NCI-H2196 treated with DMSO at 0.1 percent for 48 hours (cell line): ENCODE results near the gene EXOC6.
"Not testable (repeated sequence)": the region's sequence is repeated elsewhere in the genome, so short reads cannot be mapped to it uniquely, and the experiment has no call there.

Experiments used
- DNase-seq: peaks from one replicate; lab custom pipeline; 2025; ENCODE audit not compliant: unreplicated experiment; lab: John Stamatoyannopoulos, UW

Gene EXOC6

GRCh38 chr10:93075369-93076221 lies 227.3 kb downstream of the EXOC6 start:
- no peak for DNase-seq

GRCh38 chr10:93076871-93077270 lies 228.6 kb downstream of the EXOC6 start:
- DNase-seq = no peak

- no peak for DNase-seq
Measured at GRCh38 chr10:93077860-93078337, 229.6 kb downstream of the EXOC6 start.

GRCh38 chr10:93079663-93080349 lies 231.5 kb downstream of the EXOC6 start:
- DNase-seq = no peak

- DNase-seq = no peak
Measured at GRCh38 chr10:93080350-93081046, 232.2 kb downstream of the EXOC6 start.

GRCh38 chr10:93081318-93081717 lies 233.0 kb downstream of the EXOC6 start:
- DNase-seq = no peak

GRCh38 chr10:93081834-93082233 lies 233.5 kb downstream of the EXOC6 start:
- DNase-seq = no peak

- no peak for DNase-seq
Measured at GRCh38 chr10:93083743-93084539, 235.6 kb downstream of the EXOC6 start.

GRCh38 chr10:93085272-93085859 lies 237.0 kb downstream of the EXOC6 start:
- DNase-seq = no peak

- no peak for DNase-seq
Measured at GRCh38 chr10:93086289-93086688, 238.0 kb downstream of the EXOC6 start.

- DNase-seq = no peak
Measured at GRCh38 chr10:93087846-93088245, 239.5 kb downstream of the EXOC6 start.

- DNase-seq = no peak
Measured at GRCh38 chr10:93088466-93088865, 240.1 kb downstream of the EXOC6 start.

- no peak for DNase-seq
Measured at GRCh38 chr10:93090619-93091018, 242.3 kb downstream of the EXOC6 start.

GRCh38 chr10:93091960-93092359 lies 243.6 kb downstream of the EXOC6 start:
- no peak for DNase-seq

GRCh38 chr10:93095225-93095624 lies 246.9 kb downstream of the EXOC6 start:
- DNase-seq = no peak

GRCh38 chr10:93096901-93097300 lies 248.6 kb downstream of the EXOC6 start:
- no peak for DNase-seq

GRCh38 chr10:93097386-93097785 lies 249.1 kb downstream of the EXOC6 start:
- no peak for DNase-seq

GRCh38 chr10:93098816-93099215 lies 250.5 kb downstream of the EXOC6 start:
- DNase-seq = no peak

GRCh38 chr10:93099670-93100069 lies 251.3 kb downstream of the EXOC6 start:
- DNase-seq = no peak

- DNase-seq = not testable (repeated sequence)
Measured at GRCh38 chr10:93101148-93101547, 252.8 kb downstream of the EXOC6 start.
